ENCODE results near the gene ERAP2. TPM values are rescaled to one million over a fixed set of nuclear protein-coding genes. Genes with fewer than 3 reads are reported as not detected.

The ERAP2 gene
- total RNA-seq, 4 donors from 2014 or later, result 8.0 to 12.0 (median 10.0) TPM

DNA sequence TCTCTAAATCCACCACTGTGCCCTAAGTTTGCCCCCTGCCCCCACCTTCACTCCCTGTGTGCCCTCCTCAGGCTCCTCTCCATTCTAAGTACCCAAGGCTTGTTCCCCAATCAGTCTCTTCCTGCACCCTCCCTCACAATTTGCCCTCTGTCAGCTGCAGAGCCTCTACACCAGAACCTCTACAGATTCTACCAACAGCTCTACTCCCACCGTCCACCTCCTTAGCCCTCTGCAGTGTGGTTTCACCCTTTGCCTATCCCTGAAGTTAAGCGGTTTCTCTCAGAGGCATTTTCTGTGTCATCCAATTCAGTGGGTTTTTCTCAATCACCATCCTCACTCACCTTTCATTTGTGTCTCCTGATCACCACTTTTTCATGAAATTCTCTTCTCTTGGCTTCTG is 13.2 kb upstream of the ERAP2 start:
- no peaks in the 10 kb centered on the region for H3K27me3 ChIP-seq
- WGBS, 2 donors (ENCODE audit: low coverage in 1 of 2), result 81 to 96% methylated on average over 2 of the region's 2 CpGs
- no peaks in the 10 kb centered on the region for H3K36me3 ChIP-seq
- TF ChIP-seq, protein P1, sequence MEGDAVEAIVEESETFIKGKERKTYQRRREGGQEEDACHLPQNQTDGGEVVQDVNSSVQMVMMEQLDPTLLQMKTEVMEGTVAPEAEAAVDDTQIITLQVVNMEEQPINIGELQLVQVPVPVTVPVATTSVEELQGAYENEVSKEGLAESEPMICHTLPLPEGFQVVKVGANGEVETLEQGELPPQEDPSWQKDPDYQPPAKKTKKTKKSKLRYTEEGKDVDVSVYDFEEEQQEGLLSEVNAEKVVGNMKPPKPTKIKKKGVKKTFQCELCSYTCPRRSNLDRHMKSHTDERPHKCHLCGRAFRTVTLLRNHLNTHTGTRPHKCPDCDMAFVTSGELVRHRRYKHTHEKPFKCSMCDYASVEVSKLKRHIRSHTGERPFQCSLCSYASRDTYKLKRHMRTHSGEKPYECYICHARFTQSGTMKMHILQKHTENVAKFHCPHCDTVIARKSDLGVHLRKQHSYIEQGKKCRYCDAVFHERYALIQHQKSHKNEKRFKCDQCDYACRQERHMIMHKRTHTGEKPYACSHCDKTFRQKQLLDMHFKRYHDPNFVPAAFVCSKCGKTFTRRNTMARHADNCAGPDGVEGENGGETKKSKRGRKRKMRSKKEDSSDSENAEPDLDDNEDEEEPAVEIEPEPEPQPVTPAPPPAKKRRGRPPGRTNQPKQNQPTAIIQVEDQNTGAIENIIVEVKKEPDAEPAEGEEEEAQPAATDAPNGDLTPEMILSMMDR (IDR thresholded peaks at IDR 0.05), result no peak
- TF ChIP-seq POLR2AphosphoS5 (IDR thresholded peaks at IDR 0.05) (no peak), EP300 (IDR thresholded peaks at IDR 0.05) (no peak), POLR2A (IDR thresholded peaks at IDR 0.05) (no peak)
- no peak for ATAC-seq
- no peak overlapping the region for H3K4me3 ChIP-seq
- no peaks in the 10 kb centered on the region for H3K9me3 ChIP-seq
- no peak overlapping the region for H3K27ac ChIP-seq
- no peaks in the 10 kb centered on the region for H3K4me1 ChIP-seq

DNA sequence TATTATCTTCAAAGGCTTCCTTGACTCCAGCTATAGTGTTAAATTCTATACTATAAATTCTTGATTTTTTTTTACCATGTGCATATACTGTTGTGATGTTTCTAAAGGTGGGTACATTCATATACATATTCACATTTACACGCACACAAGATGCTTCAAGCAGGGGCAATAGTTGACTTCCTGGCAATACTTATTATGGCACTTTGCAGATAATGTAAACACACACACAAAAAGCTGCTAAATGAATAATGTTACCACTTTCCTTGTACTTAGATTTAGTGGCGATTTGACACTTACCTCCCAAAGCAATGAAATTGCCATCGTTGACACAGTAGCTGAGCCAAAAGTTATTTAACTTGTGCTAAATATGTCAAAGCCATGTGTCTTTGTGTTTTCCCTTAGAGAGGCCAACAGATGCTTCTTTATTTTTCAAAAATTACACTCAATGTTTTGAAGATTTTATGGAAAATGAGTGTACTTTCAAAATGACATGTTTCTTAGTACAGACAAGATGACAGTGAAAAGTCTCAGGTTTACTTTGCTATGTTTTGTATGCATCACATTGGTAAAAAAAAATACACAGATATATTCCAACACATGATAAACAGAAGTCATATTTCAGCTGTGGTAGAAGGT is 12.2 kb upstream of the ERAP2 start:
- no peaks in the 10 kb centered on the region for H3K27me3 ChIP-seq
- 69 to 74% methylated on average over 3 of the region's 3 CpGs for WGBS, 2 donors (ENCODE audit: low coverage in 1 of 2)
- no peak for ATAC-seq

DNA sequence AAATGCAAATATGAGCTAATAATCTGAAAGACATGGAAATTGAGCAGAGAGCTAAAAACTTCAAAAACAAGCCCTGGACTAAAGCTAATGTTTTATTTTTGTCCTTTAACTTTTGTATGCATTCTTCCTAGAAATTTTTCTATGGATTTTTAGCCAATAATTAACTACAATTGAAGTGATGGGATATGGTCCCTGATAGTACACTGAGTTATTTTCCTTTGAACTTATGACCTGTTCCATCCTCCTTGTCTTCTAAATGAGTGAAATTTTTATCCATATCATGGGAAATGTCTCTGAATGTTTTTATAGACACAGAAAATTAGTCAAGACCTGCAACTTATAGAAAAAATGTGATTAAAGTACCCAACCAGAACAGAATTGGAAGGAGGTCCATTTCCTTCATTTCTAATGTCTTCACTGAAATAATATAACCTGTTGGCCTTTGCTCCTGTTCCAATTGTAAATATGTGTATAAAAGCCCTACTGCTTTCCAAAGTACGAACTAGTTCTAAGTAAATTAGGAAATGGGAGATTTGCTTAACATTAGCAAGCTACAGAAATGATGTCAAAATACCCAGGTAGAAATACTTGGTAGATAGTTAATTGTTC is 11.3 kb upstream of the ERAP2 start:
- Histone ChIP-seq H3K9me3 (no peaks in the 10 kb centered on the region), H3K36me3 (no peaks in the 10 kb centered on the region), H3K4me3 (no peak overlapping the region), H3K27ac (no peak overlapping the region), H3K27me3 (no peaks in the 10 kb centered on the region), H3K4me1 (no peaks in the 10 kb centered on the region)
- WGBS, 2 donors (ENCODE audit: low coverage in 1 of 2), result 96 to 100% methylated on average over 1 of the region's 1 CpG
- ATAC-seq, result no peak
- TF ChIP-seq, protein P1 (IDR thresholded peaks at IDR 0.05), result no peak
- TF ChIP-seq EP300 (IDR thresholded peaks at IDR 0.05) (no peak), POLR2A (IDR thresholded peaks at IDR 0.05) (no peak), POLR2AphosphoS5 (IDR thresholded peaks at IDR 0.05) (no peak)

More for the DNA sequence above, 12.2 kb upstream of the ERAP2 start:
- Histone ChIP-seq H3K4me3 (no peak overlapping the region), H3K27ac (no peak overlapping the region), H3K9me3 (no peaks in the 10 kb centered on the region), H3K4me1 (no peaks in the 10 kb centered on the region), H3K36me3 (no peaks in the 10 kb centered on the region)
- TF ChIP-seq POLR2AphosphoS5 (IDR thresholded peaks at IDR 0.05), result no peak
- TF ChIP-seq EP300 (IDR thresholded peaks at IDR 0.05), result no peak
- TF ChIP-seq POLR2A (IDR thresholded peaks at IDR 0.05), result no peak
- TF ChIP-seq, protein P1 (IDR thresholded peaks at IDR 0.05), result no peak

DNA sequence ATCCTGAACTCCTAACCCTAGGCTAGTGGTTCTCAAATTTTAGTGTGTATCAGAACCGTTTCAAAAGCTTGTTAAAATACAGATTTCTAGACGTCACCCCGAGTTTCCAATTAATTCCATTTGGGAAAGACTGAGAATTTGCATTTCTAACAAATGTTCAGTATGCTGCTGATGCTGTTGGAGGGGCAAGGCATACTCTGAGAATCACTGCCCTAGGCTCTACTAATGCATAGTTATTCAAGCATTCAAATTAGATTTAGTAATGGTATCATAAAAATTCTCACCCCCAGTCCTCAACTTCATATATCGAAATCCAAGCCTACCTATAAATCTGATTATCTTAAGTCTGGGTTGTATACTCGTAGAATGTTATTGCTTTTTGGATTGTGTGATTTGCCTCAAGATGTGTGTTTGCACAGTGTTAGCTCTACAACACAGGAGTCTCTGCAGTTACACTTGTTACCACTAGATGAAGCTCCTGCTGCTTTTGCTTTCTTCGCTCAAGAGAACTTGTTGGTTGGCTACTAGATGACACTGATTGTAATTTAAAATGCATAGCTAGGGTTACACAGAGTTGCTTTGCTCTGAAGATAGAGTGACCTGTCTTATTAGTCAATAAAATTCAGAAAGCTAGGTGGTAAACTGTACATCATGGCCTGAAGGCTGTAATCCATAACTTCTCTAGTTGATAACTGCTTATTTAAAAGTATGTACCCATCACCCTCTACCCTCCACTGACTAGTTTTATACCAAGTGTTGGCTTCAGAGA is 7.5 kb upstream of the ERAP2 start:
- peak; percentile 78 for ATAC-seq
- Histone ChIP-seq H3K9me3 (no peaks in the 10 kb centered on the region), H3K4me1 (no peaks in the 10 kb centered on the region), H3K27ac (no peak overlapping the region), H3K27me3 (no peaks in the 10 kb centered on the region), H3K36me3 (no peaks in the 10 kb centered on the region), H3K4me3 (no peak overlapping the region)
- 58 to 67% methylated on average over 6 of the region's 6 CpGs for WGBS, 2 donors (ENCODE audit: low coverage in 1 of 2)
- TF ChIP-seq POLR2AphosphoS5 (IDR thresholded peaks at IDR 0.05) (no peak), POLR2A (IDR thresholded peaks at IDR 0.05) (no peak)
- TF ChIP-seq, protein P1 (IDR thresholded peaks at IDR 0.05), result peak; percentile 83 to 90 (median 85)

DNA sequence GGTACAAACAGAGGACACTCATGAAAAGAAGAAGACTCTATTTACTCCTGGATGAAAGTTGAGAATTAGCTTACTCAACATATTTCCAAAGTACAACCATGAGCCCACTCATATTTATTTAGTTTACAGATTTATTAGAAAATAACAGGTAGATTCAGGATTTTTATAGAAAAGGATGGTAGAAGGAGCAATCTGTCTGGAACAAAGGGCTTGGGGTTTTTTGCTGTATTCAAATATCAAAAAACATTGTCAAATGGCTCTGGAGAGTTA is 7.0 kb upstream of the ERAP2 start:
- Histone ChIP-seq H3K36me3 (no peaks in the 10 kb centered on the region), H3K4me3 (no peak overlapping the region), H3K27ac (no peak overlapping the region), H3K4me1 (no peaks in the 10 kb centered on the region), H3K9me3 (no peaks in the 10 kb centered on the region), H3K27me3 (no peaks in the 10 kb centered on the region)
- ATAC-seq, result no peak
- TF ChIP-seq EP300 (IDR thresholded peaks at IDR 0.05), result no peak
